Endothelial cell of umbilical vein (primary cell): ENCODE measurements around the gene PCDHGB7. TPM values are rescaled to one million over a fixed set of nuclear protein-coding genes. Genes with fewer than 3 reads are reported as not detected.

Experiments
- BruUV-seq: library from RNA; stranded (reverse); fragments of 400-500 nt; replicated peaks from 2 replicates; lab custom pipeline; 2021; lab: Mats Ljungman, UMichigan
- CTCF ChIA-PET: fragments of 300-600, 350-600 bp; sonication (Branson Sonifier 250); formaldehyde crosslinking; loops from one replicate; lab custom pipeline; 2021; ENCODE audit warnings: antibody characterized with exemption, inconsistent platforms; lab: Charles Lee
- POLR2A ChIA-PET: fragments of 300-600, 350-600 bp; sonication (Branson Sonifier 250); formaldehyde crosslinking; loops from one replicate; lab custom pipeline; 2021; ENCODE audit warnings: antibody characterized with exemption, inconsistent platforms; lab: Charles Lee
- DNase-seq: peaks from one replicate; pipeline ENCODE4 v3.0.0-alpha.2; 2011; ENCODE audit warnings: low read depth, low spot score
- FAIRE-seq: peaks from 2 replicates; lab custom pipeline; 2011; peaks lifted over from hg19 to GRCh38; lab: Jason Lieb, UNC
- H2AFZ ChIP-seq: 2 replicates; pipeline ENCODE4 v1.6.0; 2012; ENCODE audit warnings: low read depth, low read length, control low read depth, inconsistent platforms
- H3K27ac ChIP-seq: 2 replicates; pipeline ENCODE4 v1.5.1; 2011; ENCODE audit warnings: low read depth, mild to moderate bottlenecking, control low read depth, low read length, moderate library complexity; ENCODE audit not compliant: insufficient read depth
- H3K27me3 ChIP-seq, 2 experiments: 2 replicates each; pipeline versions ENCODE4 v1.6.0 to v1.6.1; 2011; ENCODE audit warnings: low read length in 2 of 2, mixed read lengths in 1 of 2; ENCODE audit not compliant: control insufficient read depth in 2 of 2, insufficient read depth in 2 of 2
- H3K36me3 ChIP-seq, 2 experiments: 2 replicates in 1 of 2; 3 replicates in 1 of 2; pipeline ENCODE4 v1.5.1; 2011; ENCODE audit warnings: low read length in 2 of 2, mild to moderate bottlenecking in 1 of 2, moderate library complexity in 1 of 2; ENCODE audit not compliant: control insufficient read depth in 2 of 2, insufficient read depth in 2 of 2; ENCODE audit errors: extremely low read depth in 1 of 2
- H3K4me1 ChIP-seq: 3 replicates; pipeline ENCODE4 v1.5.1; 2011; ENCODE audit warnings: mild to moderate bottlenecking, low read length; ENCODE audit not compliant: control insufficient read depth, insufficient read depth; ENCODE audit errors: extremely low read depth
- H3K4me2 ChIP-seq: 2 replicates; pipeline ENCODE4 v1.6.1; 2011; ENCODE audit warnings: low read length, control low read depth, mixed read lengths; ENCODE audit not compliant: insufficient read depth
- H3K4me3 ChIP-seq, 3 experiments: fragments of 200-600 bp in 1 of 3; sonication (generic), shearing (Covaris generic) in 1 of 3; replicated peaks in 1 of 3; 2 replicates each; pipeline ENCODE4 v1.5.1; 2011 to 2016; ENCODE audit warnings: control low read depth in 3 of 3, low read length in 3 of 3, mild to moderate bottlenecking in 2 of 3, inconsistent platforms in 1 of 3, low read depth in 1 of 3, moderate library complexity in 1 of 3; ENCODE audit not compliant: insufficient read depth in 1 of 3
- H3K79me2 ChIP-seq: 2 replicates; pipeline ENCODE4 v1.6.0; 2012; ENCODE audit warnings: low read length, inconsistent platforms; ENCODE audit not compliant: control insufficient read depth, insufficient read depth
- H3K9ac ChIP-seq: replicated peaks from 2 replicates; pipeline ENCODE3; 2011; ENCODE audit warnings: low read length, control low read depth; ENCODE audit not compliant: insufficient read depth; ENCODE audit errors: extremely low read depth
- H3K9me1 ChIP-seq: replicated peaks from 3 replicates; pipeline ENCODE4 v1.6.0; 2011; ENCODE audit warnings: mild to moderate bottlenecking, low read length; ENCODE audit not compliant: control insufficient read depth, insufficient read depth; ENCODE audit errors: extremely low read depth
- H3K9me3 ChIP-seq: replicated peaks from 2 replicates; pipeline ENCODE4 v1.5.1; 2012; ENCODE audit warnings: low read length, inconsistent platforms; ENCODE audit not compliant: control insufficient read depth, insufficient read depth
- H4K20me1 ChIP-seq: replicated peaks from 2 replicates; pipeline ENCODE3; 2011; ENCODE audit warnings: mild to moderate bottlenecking, low read length; ENCODE audit not compliant: control insufficient read depth, insufficient read depth; ENCODE audit errors: extremely low read depth
- CTCF ChIP-seq, 2 donors: IDR thresholded peaks; 1 replicate in 1 of 2; 2 replicates in 1 of 2; pipeline ENCODE4 v1.5.1; 2011; ENCODE audit warnings: low read length in 2 of 2, mild to moderate bottlenecking in 2 of 2, moderate library complexity in 2 of 2, control low read depth in 1 of 2, inconsistent platforms in 1 of 2, low read depth in 1 of 2; ENCODE audit not compliant: insufficient read depth in 1 of 2; ENCODE audit errors: extremely low read depth in 1 of 2
- EZH2 ChIP-seq: IDR thresholded peaks from 2 replicates; pipeline ENCODE4 v1.6.1; 2012; ENCODE audit warnings: borderline replicate concordance, low read depth, mild to moderate bottlenecking, moderate library complexity, low read length, inconsistent platforms; ENCODE audit not compliant: severe bottlenecking
- JUN ChIP-seq: IDR thresholded peaks from 2 replicates; pipeline ENCODE4 v1.6.1; 2011; ENCODE audit warnings: borderline replicate concordance, low read depth; ENCODE audit not compliant: insufficient read length, insufficient read depth
- MAX ChIP-seq: IDR thresholded peaks from 2 replicates; pipeline ENCODE4 v1.6.1; 2011; ENCODE audit not compliant: insufficient read depth, insufficient read length
- MYC ChIP-seq: IDR thresholded peaks from one replicate; pipeline ENCODE4 v1.6.1; 2011; ENCODE audit warnings: mild to moderate bottlenecking, low read depth, low read length
- dilution Hi-C: fragments of 300-500 bp; cut with MboI; formaldehyde crosslinking; loops from one replicate; pipeline ENCODE4 v1.15.0; 2019; ENCODE audit warnings: low sequenced_read_pairs; ENCODE audit not compliant: extremely low pct_ligation_motif_present
- intact Hi-C: fragments of 100-400 bp; cut with micrococcal nuclease; formaldehyde crosslinking; loops from one replicate; pipeline ENCODE4 v1.10.0; 2022
- polyA plus RNA-seq, 4 experiments: library from polyadenylated mRNA; depleted of rRNA in 3 of 4; stranded (reverse) in 3 of 4; unstranded in 1 of 4; fragments of >200 nt; gene quantifications; 2 replicates each; pipeline versions ENCODE4 v1.2.1 to v1.2.3, GENCODE V29; 2011 to 2012; ENCODE audit warnings: missing spikeins in 1 of 4
- total RNA-seq: library from RNA; stranded (reverse); gene quantifications from 2 replicates; pipeline ENCODE4 v1.2.3, GENCODE V29; 2021

PCDHGB7 gene
- total and polyA plus RNA-seq, 2 donors (not counting 3 experiments of a cell fraction or from before 2014, with no cell fraction given): 6.5 to 13.0 TPM

DNA sequence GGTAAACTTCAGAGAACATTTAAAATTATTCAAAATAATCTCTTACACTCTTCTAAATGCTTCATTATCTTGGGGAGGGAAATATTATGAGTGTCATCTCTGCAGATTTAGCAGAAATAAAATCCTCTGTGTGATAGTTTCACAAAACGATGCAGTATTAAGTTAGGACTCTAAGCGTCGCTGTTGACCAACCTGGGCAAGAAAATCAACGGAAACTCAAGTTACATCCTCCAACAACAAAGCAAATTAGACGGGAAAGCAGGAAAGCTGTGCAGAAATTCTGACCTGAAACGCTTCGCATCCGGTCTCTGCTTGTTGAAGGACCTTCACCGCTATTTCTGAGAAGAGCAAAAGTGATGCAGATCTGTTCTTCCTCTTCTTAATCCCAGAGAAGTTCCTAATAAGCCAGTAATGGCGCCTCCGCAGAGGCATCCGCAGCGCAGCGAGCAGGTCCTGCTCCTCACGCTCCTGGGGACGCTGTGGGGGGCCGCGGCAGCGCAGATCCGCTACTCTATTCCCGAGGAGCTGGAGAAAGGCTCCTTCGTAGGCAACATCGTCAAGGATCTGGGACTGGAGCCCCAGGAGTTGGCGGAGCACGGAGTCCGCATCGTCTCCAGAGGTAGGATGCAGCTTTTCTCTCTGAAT, 43.7 kb upstream of the PCDHGB7 start, which contains the start of gene PCDHGA6:
TSS of gene PCDHGA6 (plus strand) at position 219 of the 645 bp plus-strand sequence. CDS start at position 412, 193 bp downstream.
- no peaks in the 10 kb centered on the region for H4K20me1 ChIP-seq
- peak; percentile 49 for DNase-seq
- peak within 1 kb of the TSS; percentile 62 for H2AFZ ChIP-seq
- dilution Hi-C loops: no loop called here
- no peaks in the 10 kb centered on the region for H3K36me3 ChIP-seq
- no peaks in the 10 kb centered on the region for H3K9me1 ChIP-seq
- H3K9ac ChIP-seq: no peak within 1 kb of the TSS
- no peaks in the 10 kb centered on the region for H3K4me1 ChIP-seq
- no peaks in the 10 kb centered on the region for H3K9me3 ChIP-seq
- ChIA-PET POLR2A (no interaction called here), CTCF (interaction anchor here (0.6 to 3.2 kb wide), 21 partner anchors 9 to 194 kb away, joined by 3 to 41 read pairs (median 4); partner anchors contain the start of genes PCDHB14, PCDHGA10, PCDHGA11 and PCDHGA12)
- H3K79me2 ChIP-seq: no peaks in the 10 kb centered on the region
- H3K4me2 ChIP-seq: peak within 1 kb of the TSS; percentile 52
- TF ChIP-seq JUN: no peak
- TF ChIP-seq EZH2: no peak
- no peak for TF ChIP-seq MAX
- peak; percentile 40 to 48 for TF ChIP-seq CTCF (IDR thresholded peaks at IDR 0.05; ENCODE audit: extremely low read depth in 1 of 2, insufficient read depth in 1 of 2, low read depth in 1 of 2, low read length in 2 of 2)
- TF ChIP-seq MYC: no peak
- BruUV-seq: TSS peak; percentile 20
- H3K27me3 ChIP-seq: peaks cover 30 to 77% of the 10 kb centered on the region in 2 experiments
- H3K4me3 ChIP-seq: peak within 1 kb of the TSS in 2 of 3 experiments; percentile 31 to 41
- peak; percentile 74 for FAIRE-seq
- intact Hi-C loops: loop anchor here (1.0 to 5.0 kb wide), 2 partner anchors 49 to 187 kb away; partner anchors contain the start of gene PCDHGA11
- H3K27ac ChIP-seq: no peak within 1 kb of the TSS
